Stimulated activated CD8-positive, alpha-beta memory T cell treated with anti-CD3 and anti-CD28 coated beads, Interleukin-4, amount 100 ng/mL, for 4 hours (primary cell): ENCODE data around the gene EFNA4.

ENCODE experiments used
- DNase-seq, 2 donors: peaks; one replicate each; pipeline ENCODE4 v3.0.0-alpha.2; 2020; ENCODE audit warnings: low read depth in 2 of 2, low spot score in 1 of 2

The EFNA4 gene

GRCh38 chr1:155033524-155033923, 30.0 kb upstream of the EFNA4 start, which contains the start of the genes DCST1 and DCST2:
TSS of gene DCST1 (plus strand) at chr1:155033824. CDS start at chr1:155034037, 213 bp downstream.
TSS of gene DCST2 (minus strand) at chr1:155033781. CDS start at chr1:155033701, 80 bp downstream.
- DNase-seq = no peak

DNA sequence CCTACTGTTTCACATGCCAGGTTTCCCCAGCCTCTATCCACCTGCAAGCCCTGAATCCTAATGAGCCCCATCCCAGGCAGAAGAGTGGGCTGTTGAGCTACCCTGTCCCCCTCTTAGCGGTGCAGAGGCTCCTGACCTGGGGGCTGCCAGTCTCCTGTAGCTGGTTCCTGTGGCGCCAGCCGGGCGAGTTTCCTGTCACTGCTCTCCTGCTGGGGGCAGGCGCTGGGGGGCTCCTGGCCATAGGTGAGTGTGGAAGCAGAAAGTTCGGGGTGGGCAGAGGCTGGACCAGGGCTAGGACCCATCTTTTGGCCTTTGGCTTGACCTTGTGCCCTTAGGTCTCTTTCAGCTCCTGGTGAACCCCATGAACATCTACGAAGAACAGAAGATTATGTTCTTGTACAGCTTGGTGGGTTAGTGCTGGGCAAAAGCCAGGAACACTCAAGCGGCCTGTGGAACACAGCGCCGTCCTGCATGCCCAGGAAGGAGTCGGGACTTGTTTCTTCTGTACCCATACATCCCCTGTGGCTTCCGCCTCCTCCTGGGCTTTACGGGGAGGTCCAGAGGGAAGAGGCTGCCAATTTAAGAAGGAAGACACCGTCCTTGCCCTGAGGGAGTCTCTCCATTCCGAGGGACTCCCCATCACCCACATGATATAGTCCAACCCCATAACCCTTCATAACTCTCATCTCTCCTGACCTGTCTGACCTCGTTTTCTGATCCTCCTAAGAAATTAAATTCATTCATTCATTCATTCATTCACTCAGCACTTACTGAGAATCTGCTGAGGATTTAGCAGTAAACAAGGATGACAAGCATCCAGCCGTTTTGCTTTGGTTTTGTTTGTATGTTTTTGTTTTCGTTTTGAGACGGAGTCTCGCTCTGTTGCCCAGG, 29.0 kb upstream of the EFNA4 start:
- no peak for DNase-seq

DNA sequence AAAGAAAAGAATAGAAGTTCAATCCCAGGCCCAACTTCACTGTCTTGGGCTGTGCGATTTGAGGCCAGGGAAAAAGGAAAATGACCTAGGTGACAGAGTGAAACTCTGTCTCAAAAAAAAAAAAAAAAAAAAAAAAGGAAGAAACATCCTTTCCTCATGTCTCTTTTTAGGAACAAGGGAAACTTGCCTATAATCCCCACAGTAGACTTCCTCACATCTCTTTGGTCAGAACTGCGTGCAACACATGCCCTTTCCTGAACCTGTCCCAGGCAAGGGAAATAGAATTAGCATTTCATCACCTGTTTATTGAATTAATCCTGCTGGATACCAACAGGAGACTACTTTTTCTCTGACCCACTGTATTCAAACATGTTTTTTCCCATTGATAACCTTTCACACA, 27.6 kb upstream of the EFNA4 start:
- DNase-seq = no peak

DNA sequence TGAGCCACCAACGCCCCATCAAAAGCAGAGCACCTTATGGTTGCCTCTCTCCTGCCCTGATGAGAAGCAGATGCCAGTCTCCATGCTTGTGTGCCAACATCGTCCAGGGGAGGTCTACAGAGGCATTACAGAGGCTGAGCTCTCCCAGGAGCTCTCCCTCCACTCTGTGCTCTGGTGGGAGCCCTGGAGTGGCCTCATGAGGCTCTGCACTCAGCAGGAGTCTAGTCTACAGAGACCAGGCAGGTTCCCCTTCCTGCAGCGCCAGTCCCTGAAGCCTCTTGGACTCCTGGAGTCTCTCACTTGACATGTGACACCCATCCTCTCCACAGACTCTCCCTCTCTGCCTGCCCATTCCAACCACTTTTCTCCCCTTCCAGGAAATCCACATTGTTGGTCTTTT, 26.5 kb upstream of the EFNA4 start:
- DNase-seq = no peak

- no peak for DNase-seq
Observed at GRCh38 chr1:155037851-155038441, 25.6 kb upstream of the EFNA4 start.

DNA sequence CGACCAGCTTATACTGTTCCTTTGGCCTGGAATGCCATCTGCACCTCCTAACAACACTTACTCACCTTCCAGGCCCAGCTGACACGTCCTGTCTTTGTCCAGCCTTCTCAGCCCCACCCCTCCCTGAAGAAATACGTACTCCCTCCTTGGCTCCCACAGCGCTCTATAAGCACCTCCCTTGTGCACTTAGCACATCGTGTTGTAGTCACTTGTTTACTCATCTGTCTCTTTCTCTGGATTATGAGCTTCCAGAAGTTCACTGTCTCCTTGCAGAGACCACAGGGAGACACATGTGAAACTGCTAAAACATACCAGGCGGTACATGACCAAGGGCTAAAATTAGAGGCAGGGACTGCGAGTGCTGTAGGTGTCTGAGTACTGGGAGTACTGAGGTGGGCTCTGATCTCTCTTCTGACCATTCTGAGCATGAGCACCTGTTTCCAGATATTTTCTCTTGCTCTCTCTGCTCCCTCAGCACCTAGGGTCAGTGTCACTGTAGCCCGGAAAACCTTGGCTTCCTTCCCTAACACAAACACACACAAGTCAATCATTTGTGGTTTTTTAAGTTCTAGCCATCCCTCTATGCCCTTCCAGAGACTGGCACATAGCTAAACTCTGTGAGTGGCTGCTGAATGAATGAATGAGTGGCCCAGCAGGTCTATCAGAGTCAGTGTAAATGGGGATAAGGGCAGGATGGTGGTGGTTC, 24.8 kb upstream of the EFNA4 start:
- no peak for DNase-seq

GRCh38 chr1:155039308-155039669, 24.3 kb upstream of the EFNA4 start:
- no peak for DNase-seq

- DNase-seq = no peak
Observed at GRCh38 chr1:155040358-155041093, 23.0 kb upstream of the EFNA4 start.

GRCh38 chr1:155042789-155043188, 20.8 kb upstream of the EFNA4 start:
- DNase-seq = no peak

DNA sequence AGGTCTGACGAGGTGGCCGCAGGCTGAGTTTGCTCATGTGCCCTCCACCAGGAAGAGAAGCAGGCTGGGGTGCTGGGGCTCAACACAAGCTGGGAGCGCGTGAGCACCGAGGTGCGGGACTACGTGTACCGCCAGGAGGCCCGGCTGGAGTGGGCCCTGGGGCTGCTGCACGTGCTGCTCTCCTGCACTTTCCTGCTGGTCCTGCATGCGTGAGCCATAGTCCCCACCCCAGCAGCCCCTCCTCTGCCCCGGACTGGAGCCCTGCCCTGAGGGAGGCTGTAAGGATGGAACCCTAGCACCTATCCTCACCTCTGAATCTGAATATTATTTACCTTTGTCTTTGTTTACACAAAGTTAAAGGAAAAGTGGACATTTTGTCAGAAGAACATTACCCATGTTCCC, 20.2 kb upstream of the EFNA4 start:
- no peak for DNase-seq

GRCh38 chr1:155043793-155044192, 19.7 kb upstream of the EFNA4 start:
- DNase-seq = no peak

- no peak for DNase-seq
Observed at GRCh38 chr1:155044365-155044764, 19.2 kb upstream of the EFNA4 start.

DNA sequence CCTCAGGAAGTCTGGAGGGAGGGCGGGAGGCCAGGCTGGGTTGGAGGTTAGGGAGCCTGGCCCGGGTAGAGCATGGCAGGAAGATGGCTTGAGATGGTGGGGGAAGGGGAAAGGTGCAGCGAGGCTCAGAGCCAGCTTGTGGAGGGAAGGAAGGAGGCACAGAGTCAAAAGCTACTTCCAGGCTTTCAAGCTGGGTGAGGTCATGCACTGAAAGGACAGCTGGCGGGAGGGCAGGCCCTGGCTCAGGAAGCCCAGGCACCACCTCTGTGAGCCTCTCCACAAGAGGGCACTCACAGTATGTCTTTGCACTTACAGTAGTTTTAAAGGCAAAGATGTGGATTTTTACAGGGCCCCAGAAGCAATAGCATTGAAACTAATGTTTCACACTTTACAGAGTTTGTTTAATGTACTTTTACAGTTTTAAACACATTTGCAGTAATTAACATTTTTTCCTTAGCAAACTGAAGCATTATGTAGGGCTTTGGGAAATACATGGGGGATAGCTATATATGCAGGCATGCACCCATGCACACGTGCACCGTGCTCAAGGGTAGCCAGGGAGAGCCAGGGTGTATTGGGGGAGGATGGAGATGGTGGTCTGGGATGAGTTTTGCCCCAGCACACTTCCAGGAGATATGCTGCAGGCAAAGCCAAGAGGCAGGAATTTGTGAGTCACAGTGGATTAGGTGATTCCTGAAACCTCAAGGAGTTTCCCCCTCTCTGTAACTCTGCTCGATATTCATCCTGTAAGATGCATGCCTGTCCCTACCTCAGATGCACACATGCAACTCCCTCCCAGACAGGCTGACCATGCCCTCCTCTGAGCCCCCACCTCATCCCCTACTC, 18.5 kb upstream of the EFNA4 start:
- DNase-seq = no peak

- no peak for DNase-seq
Observed at GRCh38 chr1:155048449-155049334, 14.8 kb upstream of the EFNA4 start.

DNA sequence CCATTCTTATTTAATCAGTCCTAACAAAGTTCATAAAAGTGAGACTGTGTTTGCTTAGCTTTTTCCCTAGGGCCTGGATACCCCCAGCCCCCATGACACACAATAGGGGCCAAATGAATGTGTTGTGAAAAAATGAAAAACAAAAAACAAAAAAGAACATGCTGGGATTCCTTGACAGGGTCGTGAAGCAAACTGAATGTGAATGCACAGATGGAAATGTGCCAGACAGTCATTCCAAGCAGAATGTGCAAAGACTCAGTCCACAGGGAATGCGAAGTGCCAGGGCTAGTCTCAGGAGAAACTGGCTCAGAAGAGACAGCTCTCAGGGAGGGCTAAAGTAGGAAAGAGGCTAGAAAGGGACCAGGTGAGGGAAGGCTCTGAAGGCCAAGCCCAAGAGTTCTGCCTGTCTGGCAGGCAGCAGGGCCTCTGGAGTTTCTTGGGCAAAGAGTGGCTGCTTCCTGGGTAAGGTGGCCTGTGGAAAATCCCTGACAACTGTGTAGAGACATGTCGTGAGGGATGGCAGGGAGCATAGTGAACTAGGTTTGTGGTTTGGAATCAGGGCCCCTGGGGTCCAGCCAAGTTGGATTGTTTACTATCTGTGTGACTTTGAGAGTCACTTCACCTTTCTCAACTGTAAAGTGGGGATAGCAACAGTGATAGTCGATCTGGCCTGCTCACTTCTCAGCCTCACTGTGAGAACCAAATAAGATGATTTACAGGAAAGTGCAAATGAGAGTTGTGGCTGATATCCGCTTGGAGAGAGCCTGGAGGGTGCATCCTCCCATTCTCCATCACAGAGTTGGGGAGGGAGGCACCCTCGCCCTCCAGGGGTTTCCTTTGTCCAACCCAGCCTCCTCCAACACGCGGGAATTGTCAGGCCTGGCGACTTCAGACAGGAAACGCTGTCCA, 13.6 kb upstream of the EFNA4 start:
- DNase-seq = no peak

DNA sequence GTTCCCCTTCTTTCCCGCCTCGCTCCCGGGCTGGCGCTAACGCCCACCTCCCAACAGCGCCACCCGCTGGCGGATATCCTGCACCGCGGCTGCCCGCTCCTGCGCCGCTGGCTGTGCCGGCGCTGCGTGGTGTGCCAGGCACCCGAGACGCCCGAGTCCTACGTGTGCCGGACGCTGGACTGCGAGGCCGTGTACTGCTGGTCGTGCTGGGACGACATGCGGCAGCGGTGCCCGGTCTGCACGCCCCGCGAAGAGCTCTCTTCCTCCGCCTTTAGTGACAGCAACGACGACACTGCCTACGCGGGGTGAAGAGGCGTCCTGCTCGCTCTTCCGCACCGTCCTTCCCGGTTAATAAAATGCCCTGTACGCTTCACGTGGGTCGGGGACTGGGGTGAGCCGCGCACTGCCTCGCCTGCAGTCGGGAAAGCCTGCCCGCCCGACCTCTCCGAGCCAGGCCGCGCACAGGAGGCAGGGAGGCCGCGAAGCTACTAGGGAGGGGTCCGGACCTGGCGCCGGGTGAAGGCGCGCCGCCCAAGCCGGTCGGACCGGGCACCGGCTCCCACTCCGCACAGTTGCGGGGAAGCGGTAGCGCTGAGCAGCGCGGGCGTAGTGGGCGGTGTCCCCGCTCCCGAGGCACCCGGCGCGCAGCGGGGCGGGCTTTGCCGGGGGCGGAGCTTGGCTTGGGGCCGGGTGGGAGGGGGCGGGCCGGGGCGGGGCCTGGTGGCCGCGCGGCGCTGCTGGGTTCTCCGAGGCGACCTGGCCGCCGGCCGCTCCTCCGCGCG, 12.8 kb upstream of the EFNA4 start, which contains the start of gene ADAM15:
ADAM15 (plus strand) TSS at position 757 of the 782 bp plus-strand sequence. CDS start 71 bp downstream, outside the sequence.
- DNase-seq = peak; percentile 47 to 55

- no peak for DNase-seq
Observed at GRCh38 chr1:155051342-155051776, 12.2 kb upstream of the EFNA4 start.
